ENCODE measurements around the gene DNER. TPM values are rescaled to one million over a fixed set of nuclear protein-coding genes. Genes with fewer than 3 reads are reported as not detected.

Gene DNER
- total and polyA plus RNA-seq, 2 experiments from 2014 or later: 4.7 to 8.8 TPM

GRCh38 chr2:229417176-229417575 is 297.2 kb downstream of the DNER start:
- TF ChIP-seq REST (IDR thresholded peaks at IDR 0.05; ENCODE audit: unreplicated experiment) (no peak), NANOG (IDR thresholded peaks at IDR 0.05; ENCODE audit: borderline replicate concordance) (no peak), EZH2phosphoT487 (IDR thresholded peaks at IDR 0.05; ENCODE audit: unreplicated experiment) (no peak), ZNF331 (CRISPR knock-in tag; IDR thresholded peaks at IDR 0.05; ENCODE audit: low read depth) (no peak), EZH2 (IDR thresholded peaks at IDR 0.05; ENCODE audit: low read depth, unreplicated experiment) (no peak), ETS1 (IDR thresholded peaks at IDR 0.05) (no peak)
- Mint-ChIP-seq H3K27ac (no peak overlapping the region), H3K9me3 (peaks cover 6% of the 10 kb centered on the region; the same call in 1 of the 3 replicates), H3K27me3 (ENCODE audit: insufficient read depth, low read depth, poor library complexity) (peaks cover 3% of the 10 kb centered on the region), H3K36me3 (ENCODE audit: low read depth) (no peaks in the 10 kb centered on the region), H3K4me1 (peaks cover 18% of the 10 kb centered on the region), H3K4me3 (no peak overlapping the region)
- Histone ChIP-seq H3K36me3 (ENCODE audit: insufficient read depth) (no peaks in the 10 kb centered on the region), H3K4me1 (ENCODE audit: insufficient read depth) (peaks cover 17% of the 10 kb centered on the region), H3K79me2 (replicated peaks; ENCODE audit: insufficient read depth) (no peaks in the 10 kb centered on the region), H3K27me3 (ENCODE audit: insufficient read depth) (no peaks in the 10 kb centered on the region), H3K4me3 (no peak overlapping the region), H2AFZ (no peak overlapping the region), H3K9me2 (ENCODE audit: insufficient read depth) (no peaks in the 10 kb centered on the region; the same call in 1 of the 2 replicates), H3K27ac (ENCODE audit: low read depth) (no peak overlapping the region), H3K4me2 (no peak overlapping the region), H3F3A (replicated peaks; ENCODE audit: low read depth) (no peaks in the 10 kb centered on the region), H4K20me1 (replicated peaks; ENCODE audit: insufficient read depth) (no peaks in the 10 kb centered on the region)
- DNase-seq (ENCODE audit: low spot score) (no peak), ATAC-seq (no peak)

GRCh38 chr2:229416116-229416694 is 298.1 kb downstream of the DNER start:
- no peaks in the 10 kb centered on the region for H3K79me2 ChIP-seq (replicated peaks; ENCODE audit: insufficient read depth)
- H3K4me2 ChIP-seq: no peak overlapping the region
- H3K27ac Mint-ChIP-seq: no peak overlapping the region
- no peaks in the 10 kb centered on the region for H3F3A ChIP-seq (replicated peaks; ENCODE audit: low read depth)
- H3K36me3 Mint-ChIP-seq (ENCODE audit: low read depth): no peaks in the 10 kb centered on the region
- H3K4me1 ChIP-seq (ENCODE audit: insufficient read depth): peaks cover 17% of the 10 kb centered on the region
- H3K27me3 ChIP-seq (ENCODE audit: insufficient read depth): no peaks in the 10 kb centered on the region
- no peak overlapping the region for H2AFZ ChIP-seq
- no peaks in the 10 kb centered on the region for H3K36me3 ChIP-seq (ENCODE audit: insufficient read depth)
- no peak overlapping the region for H3K27ac ChIP-seq (ENCODE audit: low read depth)
- peaks cover 6% of the 10 kb centered on the region; the same call in 1 of the 3 replicates for H3K9me3 Mint-ChIP-seq
- H3K4me3 ChIP-seq: no peak overlapping the region
- no peaks in the 10 kb centered on the region for H4K20me1 ChIP-seq (replicated peaks; ENCODE audit: insufficient read depth)
- ATAC-seq: no peak
- no peaks in the 10 kb centered on the region; the same call in 1 of the 2 replicates for H3K9me2 ChIP-seq (ENCODE audit: insufficient read depth)
- peaks cover 3% of the 10 kb centered on the region for H3K27me3 Mint-ChIP-seq (ENCODE audit: insufficient read depth, low read depth, poor library complexity)
- H3K4me1 Mint-ChIP-seq: peaks cover 18% of the 10 kb centered on the region
- DNase-seq (ENCODE audit: low spot score): no peak
- no peak overlapping the region for H3K4me3 Mint-ChIP-seq
- TF ChIP-seq REST (IDR thresholded peaks at IDR 0.05; ENCODE audit: unreplicated experiment) (no peak), EZH2 (IDR thresholded peaks at IDR 0.05; ENCODE audit: low read depth, unreplicated experiment) (no peak)

All from GM23338 (cell line).